Stimulated activated CD8-positive, alpha-beta memory T cell treated with anti-CD3 and anti-CD28 coated beads, Interleukin-12 subunit alpha, Interleukin-12 subunit beta, amount 100 ng/mL, for 1 hour (primary cell): ENCODE results near the gene SLX4IP.

ENCODE experiments used
- DNase-seq: peaks from one replicate; pipeline ENCODE4 v3.0.0-alpha.2; 2020; ENCODE audit warnings: low read depth

Gene SLX4IP

DNA sequence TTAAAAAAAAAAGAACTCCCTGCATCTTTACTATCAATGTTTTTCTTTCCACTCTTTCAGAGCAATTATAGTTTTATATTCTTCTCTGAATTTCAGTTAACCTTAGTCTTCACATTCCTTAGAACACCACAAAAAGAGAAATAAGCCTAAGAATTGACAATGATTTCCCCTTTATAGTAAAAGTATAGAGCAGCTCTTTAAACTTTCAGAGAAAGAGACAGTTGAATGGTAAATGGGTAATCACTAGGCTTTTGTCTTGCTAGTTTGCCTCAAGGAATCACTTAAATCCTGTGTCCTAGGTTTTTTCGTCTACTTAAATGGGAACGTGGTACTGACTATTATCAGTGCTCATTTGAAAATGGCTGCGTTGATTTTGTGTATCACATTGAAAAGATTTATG, 31.8 kb downstream of the SLX4IP start:
- no peak for DNase-seq

DNA sequence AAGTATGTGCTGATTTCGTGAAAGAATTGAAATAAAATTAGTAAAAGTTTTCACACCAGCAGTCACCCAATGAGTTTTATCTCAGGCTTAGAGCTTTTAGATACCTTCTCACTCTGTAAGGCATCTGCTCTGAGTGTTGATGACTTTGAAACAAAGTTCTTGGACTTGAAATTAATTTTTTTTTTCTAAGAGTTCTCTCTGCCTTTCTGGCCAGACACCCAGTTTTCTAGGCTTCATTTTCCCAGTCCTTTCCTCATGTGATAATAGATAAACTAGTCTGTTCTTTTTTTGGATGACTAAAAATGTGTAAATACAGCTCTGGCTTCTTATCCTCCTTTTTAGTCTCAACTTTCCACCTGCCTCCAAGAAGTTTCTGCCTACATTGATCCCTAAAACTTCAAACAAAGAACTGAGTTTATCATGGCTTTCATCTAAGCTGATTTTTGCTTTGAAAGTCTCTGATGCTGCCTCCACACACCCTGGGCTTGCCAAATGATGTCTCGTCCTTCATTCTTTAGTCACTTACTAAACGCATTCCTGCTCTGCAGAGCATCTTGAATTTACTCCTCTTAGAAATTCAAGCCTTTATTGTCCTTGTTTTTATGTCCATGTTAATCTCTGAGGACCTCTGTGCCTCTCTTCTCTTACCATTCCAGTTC, 32.7 kb downstream of the SLX4IP start:
- no peak for DNase-seq

DNA sequence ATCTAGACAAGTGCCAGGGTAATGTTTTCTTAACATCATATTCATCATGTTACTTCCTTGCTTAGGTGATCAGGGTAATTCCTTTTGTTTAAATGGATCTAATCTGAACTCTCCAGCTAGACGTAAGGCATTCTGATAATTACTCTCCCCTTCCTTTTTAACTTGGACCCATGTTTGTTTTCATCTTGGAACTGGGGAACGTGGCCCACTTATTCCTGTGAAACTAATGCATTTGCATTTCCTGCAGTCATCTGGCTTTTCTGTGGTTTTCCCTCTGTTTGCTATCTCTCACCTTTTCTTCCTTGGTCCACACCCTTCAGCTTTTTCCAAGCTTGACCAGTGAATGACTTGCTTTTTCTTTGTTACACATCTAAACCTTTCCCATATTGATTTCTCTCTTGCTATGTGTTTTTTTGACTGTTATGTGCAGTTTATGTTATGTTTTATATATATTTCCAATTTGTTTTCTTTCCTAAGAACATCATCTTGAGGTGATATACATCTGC, 33.3 kb downstream of the SLX4IP start:
- no peak for DNase-seq

DNA sequence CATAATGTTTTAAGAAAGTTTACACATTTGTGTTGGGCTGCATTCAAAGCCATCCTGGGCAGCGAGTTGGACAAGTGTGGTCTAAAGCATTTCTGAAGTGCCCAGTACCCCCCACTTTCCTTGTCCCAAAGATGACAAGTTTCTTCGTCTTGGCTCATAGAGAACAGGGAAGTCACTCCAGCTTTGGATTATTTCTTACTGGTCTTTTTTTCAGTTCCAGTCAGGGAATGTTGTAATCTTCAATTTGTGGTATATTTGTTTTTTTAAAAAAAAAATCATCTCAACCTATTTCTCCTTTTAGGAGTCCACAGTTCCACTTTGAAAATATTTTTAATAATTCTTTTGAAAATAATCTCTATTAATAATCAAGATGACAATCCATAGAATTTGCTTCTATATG, 34.0 kb downstream of the SLX4IP start:
- no peak for DNase-seq

DNA sequence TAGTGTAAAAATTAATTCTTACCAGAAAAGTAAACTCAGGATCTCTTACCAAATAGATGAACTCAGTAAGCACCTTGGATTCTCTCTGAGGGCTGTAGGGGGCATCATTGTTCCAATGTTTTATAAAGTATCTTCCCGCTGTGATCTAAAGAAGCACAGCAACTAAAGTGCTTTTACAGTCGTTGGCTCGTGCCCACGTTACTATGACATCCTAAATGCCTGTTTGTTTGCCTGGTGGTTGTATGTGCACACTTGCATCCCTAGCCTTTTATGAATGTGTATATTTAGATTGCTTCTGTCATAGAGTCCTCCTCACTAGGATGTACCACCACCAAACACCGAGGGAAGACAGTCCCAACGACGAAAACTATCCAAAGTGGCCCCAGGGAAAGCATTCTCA, 34.5 kb downstream of the SLX4IP start:
- DNase-seq, result no peak

DNA sequence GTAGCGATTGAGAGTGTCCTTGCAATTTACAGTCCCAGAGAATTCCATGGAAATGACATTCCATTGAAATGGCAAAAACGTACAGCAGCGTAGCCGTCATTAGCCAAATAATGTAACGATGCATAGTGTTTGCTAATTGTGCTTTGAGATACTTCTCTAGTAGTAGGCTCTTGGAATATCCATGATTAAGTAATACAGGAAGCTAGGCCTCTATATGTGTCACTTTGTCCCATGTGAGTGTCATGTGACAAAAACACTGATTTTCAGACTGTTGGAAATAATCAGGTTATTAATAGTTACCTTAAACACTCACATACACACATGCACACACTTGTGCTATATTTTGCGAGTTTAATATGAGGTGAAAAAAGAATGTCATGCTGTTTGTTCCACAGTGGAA, 35.2 kb downstream of the SLX4IP start:
- no peak for DNase-seq

DNA sequence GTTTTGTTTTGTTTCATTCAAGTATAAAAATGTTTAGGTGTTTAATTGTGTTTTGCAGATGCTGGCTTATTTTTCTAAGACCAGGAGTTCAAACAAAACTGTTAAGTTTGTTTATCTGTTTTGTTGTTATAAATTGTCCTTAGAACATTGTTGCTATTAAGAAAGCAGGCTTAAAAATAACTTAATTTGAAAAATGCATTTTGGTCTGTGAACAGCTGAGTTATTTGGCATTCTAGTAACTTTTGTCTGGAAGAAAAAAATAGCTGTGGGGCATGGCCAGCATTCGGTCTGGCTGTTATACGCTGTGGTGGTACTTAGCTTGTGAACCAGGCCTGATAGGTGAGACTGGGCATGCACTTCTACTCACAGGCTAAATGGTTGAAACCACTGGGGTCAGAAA, 37.8 kb downstream of the SLX4IP start:
- DNase-seq, result no peak

DNA sequence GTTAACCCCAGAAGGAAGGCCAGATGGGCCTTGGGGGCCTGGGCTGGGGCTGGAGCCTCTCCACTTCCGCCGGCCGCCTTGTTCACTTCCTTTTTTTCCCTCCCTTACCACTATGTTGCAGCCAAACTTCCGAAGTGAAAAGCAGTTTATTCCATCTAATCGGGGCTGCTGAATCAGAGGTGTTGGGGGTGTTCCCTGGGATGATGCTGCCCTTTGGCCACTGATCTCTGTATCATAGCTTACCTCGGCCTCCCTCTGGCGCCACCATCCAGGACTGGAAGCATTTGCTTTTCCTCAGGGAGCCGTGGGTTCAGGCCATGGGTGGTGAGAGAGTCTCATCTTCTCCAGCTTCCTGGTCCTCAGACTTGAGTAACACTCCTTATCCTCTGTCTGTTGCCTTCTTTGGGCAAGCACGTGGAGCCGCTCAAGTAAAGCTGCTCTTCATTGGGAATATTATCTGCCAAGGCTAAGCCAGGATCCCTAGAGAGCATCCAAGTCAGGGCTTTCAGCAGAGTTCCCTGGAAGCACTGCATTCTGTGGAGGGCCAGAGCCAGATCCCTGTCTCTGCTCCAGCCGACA, 39.6 kb downstream of the SLX4IP start:
- no peak for DNase-seq

DNA sequence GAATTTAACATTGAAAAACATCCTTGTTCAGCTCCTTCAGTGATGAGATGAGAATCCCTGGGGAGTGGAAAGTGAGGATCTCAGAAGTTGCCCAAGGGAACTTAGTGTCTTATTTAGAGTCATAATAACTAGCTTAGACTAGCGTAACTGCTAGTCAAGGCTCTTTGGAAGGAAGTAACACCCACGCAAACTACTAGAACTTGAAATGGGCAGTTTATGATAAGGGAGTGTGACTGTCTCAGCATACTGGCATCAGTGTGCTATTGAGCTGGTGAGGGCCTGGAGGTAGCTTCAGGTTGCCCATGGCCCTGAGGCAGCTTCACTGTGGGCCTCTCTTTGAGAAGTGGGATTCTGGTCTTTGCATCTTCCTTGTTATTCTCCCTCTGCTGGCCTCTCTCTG, 40.1 kb downstream of the SLX4IP start:
- no peak for DNase-seq

DNA sequence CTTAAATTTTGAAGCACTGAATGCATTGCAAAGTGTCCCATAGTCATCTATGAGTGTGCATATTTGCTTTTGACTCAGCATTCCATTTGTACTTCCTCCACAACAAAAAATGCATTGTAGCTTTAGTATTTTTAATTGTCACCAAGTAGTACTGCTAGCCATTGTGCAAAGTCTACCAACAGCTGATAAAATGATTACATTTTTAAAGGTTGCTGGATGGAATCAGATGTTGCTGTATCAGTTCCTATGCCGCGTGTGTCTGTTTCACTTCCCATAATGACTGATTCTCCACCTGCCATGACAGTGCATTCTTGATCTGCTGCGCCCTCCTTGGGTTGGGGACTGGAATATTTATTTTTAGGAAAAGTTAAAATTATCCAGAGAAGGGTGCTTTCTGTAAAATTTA, 41.2 kb downstream of the SLX4IP start:
- no peak for DNase-seq

DNA sequence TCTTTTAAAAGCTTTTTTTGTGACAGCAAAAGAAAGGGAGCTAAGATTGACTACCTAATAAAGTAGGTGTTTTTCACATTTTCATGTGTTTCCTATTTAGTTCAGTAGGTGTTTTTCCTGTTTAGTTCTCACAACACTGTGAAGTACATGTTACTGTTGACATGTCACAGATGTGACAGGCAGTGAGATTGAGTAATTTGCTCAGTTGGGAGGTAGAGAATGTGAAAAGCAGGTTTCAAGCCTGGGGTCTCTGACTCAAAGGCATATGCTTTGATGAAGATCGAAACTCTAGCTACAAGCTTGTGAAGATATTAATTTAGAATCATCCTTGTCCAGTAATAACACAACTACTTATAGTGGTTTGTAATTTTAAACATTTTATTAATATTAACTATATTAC, 43.1 kb downstream of the SLX4IP start:
- no peak for DNase-seq

DNA sequence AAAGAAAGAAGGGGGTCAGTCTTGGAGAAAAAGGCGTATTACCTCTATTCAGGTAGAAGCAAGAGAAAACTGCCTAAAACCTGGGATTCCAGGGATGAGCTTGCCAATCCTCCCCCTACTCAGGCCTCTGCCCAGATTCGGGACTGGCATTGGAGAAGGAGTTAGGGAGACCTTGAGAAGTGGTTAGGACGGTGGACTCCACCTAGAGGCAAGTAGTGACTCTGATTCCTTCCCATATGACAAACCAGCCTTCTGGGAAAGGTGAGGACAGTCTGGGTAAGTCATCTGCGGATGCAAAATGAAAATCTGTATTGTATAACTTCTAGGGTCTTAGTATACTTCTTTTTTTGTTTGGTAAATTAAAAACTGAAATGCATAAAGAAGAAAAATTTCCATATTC, 43.8 kb downstream of the SLX4IP start:
- DNase-seq, result no peak

DNA sequence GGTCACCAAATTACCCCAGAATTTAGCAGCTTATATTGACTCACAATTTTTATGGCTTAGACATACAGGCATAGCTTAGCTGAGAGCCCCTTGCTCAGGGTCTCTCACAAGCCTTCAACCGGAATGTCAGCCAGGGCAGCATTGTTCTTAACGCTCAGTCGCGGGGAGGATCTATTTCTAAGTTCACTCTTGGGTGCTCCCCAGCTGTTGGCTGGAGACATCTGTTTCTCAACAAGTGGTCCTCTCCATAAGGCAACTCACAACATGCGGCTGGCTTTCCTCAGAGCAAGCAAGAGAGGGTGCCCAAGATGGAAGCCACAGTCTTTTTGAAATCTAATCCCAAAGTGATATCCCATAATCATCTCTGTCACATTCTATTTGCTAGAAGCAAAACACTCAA, 46.6 kb downstream of the SLX4IP start:
- DNase-seq, result no peak

DNA sequence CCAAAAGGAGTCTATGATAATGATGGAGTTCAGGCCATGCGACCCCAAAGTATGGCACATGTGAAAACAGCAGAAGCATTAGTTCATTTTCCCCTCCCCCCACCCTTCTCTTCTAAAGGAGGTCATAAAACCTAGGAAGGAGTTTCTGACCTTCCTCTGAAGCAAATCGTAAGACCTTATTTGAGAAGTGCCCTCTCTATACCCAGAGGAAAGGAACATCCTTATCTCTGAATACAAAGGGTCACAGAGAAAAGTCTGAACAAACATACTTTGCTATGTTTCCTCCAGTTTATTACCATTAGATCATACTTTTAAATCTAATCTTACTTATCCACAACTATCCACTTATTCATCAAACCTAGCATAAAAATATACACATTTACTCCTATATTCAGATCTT, 48.6 kb downstream of the SLX4IP start:
- no peak for DNase-seq

DNA sequence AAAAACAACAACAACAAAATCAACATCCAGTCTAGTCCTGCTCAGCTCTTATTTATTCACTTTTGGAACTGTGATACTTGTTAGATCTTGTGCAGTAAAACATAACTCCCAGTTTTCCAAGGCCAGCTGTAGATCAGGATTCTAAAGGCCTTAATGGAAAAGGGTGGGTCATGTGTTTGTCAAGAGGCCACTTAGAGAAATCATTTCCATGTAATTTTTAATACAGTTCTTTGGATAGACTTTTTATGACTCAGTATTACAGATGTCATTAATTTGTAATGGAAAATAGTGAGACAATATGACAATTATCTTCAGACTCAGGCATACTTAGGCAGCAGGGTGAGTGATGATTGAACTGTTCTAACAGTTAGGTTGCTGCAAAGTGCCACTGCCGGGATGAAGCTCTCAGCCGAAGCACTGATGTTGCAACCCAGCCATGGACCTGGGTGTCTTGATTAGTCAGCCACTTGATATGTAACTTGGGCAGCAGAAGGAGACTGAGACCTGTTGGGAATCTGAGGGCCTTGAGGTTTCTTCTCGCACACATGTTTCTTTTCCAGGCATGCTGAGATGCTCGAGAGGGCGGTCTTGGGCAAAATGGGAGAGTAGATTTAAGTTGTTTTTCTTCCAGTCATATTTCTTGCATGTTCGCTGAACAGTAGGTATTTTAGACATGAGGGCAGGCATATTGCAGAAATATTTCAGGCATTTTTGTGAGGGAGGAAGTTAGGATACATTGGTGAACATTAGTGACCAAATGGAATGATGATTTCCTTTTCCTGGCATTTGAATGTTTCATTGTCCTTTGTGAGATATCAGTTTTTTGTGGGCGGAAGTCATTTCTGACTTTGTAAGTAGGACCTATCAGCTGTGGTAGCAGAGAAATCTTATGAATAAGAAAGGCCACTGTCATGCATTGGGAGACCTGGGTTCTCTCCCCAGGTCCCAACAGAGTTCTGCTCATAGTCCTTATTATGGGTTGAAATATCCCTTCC, 52.3 kb downstream of the SLX4IP start:
- no peak for DNase-seq

DNA sequence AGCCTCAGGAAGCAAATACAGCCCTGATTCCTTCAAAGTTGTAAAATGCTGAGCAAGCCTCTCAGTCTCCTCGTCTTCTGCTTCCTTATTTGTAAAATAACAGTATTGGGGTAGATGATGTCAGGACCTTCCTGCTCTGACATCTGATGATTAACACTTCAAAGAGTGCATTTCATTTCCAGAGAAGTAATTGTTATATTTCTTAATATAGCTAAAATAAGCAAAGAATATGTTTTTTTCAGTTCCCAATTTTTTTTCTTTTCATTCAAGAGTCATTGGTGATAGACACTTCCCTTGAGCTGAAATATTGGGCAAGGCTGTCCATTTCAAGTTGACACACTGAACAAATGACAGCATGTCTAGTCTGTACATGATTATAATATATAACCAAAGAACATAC, 53.4 kb downstream of the SLX4IP start:
- no peak for DNase-seq

DNA sequence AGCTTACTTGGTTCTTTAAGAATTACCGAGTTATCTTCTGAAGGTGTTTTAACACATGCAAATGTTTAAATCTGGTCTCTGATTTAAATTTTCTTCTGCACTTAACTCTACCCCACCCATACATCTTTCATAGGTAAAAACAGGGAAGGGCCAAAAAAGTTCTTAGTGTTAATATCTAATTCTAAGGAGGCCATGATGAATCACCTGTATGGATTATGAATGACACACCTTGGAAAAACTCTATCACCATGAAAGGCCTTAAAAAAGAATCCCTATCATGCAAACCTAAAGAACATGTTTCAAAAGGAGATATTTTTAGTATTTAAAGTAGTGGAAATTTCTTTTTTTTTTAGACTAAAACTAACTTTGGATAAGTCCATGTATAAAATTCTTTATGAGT, 54.7 kb downstream of the SLX4IP start:
- DNase-seq, result no peak

DNA sequence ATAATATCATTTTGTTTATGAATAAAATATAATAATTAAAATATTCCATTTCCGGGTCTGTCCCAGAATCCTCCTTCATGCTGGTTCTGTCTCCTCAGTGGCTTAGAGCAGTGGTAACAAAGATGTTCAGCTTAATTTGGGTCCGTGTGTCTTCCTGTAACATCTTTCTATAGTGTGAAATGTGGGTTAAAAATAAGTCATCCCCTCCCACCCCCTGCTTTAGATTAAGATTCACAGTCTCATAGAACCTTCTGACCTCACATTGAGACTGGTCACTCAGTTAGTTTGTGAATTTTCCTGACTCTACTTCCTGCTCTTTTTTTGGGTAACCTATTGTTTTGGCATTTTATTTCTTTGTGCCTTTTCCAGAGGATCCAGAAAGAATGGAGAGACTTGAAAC, 55.2 kb downstream of the SLX4IP start:
- no peak for DNase-seq

DNA sequence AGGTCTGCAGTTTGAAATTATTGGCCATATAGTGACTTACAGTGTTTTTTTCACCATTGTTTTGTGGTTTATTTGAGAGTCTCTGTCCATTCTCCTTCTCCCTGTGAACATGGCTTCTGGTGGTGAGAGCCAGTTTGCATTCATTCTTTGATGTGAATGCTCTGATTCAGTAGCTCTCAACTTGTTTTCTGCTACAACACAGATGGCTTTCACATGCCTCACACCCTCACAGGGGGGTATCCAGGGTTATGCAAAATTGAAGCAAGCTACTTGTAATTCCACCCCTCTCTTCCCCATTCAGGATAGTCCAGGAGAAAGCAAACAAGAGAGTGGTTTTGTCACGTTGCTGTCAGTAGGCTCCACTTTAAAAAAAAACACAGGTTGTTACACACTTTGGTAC, 55.6 kb downstream of the SLX4IP start:
- DNase-seq, result no peak

DNA sequence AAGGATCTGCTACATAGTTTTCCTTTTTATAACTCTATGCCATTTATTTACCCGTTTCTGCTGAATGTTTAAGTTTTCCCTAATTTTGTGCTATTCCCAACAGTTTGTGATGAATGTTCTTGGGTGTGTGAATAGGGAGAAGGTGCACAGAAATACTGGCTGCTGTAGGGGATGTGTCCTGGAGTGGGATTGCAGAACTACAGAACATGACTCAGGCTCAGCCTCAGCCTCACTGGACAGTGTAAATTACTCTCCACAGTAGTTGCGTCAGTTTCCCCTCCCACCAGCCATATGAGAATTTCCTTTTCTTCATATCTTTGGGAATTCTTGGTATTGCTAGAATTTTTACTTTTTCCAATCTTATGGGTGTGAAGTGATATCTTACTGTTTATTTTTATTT, 57.0 kb downstream of the SLX4IP start:
- DNase-seq, result no peak

DNA sequence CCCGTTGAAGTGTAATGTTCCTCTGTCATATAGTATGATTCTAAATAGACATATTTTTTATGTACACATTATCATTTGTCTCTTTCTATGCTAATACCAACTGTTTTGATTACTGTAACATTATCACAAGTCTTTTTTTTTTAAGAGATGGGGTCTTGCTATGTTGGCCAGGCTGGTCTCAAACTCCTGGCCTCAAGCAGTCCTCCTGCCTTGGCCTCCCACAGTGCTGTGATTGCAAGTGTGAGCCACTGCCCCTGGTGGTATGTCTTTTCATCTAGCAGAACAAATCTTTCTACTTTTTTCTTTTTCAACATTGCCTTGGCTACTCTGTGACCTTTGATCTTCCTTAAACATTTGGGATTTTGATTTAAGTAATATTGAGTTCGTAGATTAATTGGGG, 57.7 kb downstream of the SLX4IP start:
- no peak for DNase-seq

DNA sequence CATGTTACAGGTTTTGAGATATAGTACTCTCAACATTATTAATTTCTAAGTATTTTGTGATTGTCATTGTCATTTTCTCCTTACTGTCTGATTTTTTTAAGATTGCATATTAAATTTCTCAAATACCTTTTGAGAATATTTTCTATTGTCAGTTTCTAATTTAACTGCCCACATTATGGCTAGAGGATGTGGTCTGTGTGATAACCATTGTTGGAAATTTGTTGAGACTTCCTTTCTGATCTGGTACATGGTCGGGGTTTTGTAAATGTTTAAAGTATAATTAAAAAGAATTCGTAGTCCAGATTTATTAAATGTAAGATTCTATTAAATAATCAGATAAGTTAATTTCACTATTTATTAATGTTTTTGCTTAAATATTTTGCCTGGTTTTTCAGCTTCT, 60.1 kb downstream of the SLX4IP start:
- DNase-seq, result no peak

DNA sequence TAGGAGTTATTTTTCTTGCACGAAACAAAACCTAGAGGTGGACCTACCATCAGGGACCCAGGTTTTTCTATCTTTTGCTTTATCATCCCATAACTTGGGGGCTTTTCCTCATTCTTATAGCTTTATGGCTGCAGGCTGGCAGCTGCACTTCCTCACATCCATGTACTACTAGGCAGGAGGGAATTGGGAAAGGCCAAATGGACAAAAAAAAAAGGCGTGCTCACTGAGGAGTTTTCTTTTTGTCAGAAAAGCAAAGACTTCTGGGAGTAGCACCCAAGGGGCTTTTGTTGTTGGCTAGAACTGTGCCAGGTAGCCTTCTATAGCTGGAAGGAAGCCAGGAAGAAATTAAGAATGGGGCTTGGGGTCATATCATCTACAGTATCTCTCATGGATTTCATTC, 61.4 kb downstream of the SLX4IP start:
- DNase-seq, result no peak
